HepG2 (cell line): ENCODE measurements around the gene KCTD18. TPM values are rescaled to one million over a fixed set of nuclear protein-coding genes. Genes with fewer than 3 reads are reported as not detected.

Experiments
- ATF7 ChIP-seq, 2 experiments: fragments of 450-650 bp in 1 of 2; sonication (generic) in 1 of 2; formaldehyde crosslinking in 1 of 2; IDR thresholded peaks; 2 replicates each; pipeline versions ENCODE4 v1.4.0 to v1.6.1; 2016 to 2020; ENCODE audit warnings: antibody characterized with exemption in 1 of 2, mild to moderate bottlenecking in 1 of 2, missing genetic modification reagents in 1 of 2
- ATF7-NPFF ChIP-seq: sonication (generic); formaldehyde crosslinking; IDR thresholded peaks from 2 replicates; pipeline ENCODE4 v1.8.1; 2023; ENCODE audit warnings: mild to moderate bottlenecking, low read depth, missing genetic modification reagents, moderate library complexity
- CBFB ChIP-seq: sonication (generic); formaldehyde crosslinking; IDR thresholded peaks from 2 replicates; pipeline ENCODE4 v1.4.0; 2020; ENCODE audit warnings: missing genetic modification reagents
- FOXA3 ChIP-seq: IDR thresholded peaks from 2 replicates; pipeline ENCODE4 v1.6.1; 2016; ENCODE audit warnings: missing genetic modification reagents, missing compliant biosample characterization
- HIC2 ChIP-seq: sonication (generic); formaldehyde crosslinking; IDR thresholded peaks from 2 replicates; pipeline ENCODE4 v1.9.0; 2022; ENCODE audit warnings: low read depth, missing genetic modification reagents
- HMG20A ChIP-seq: IDR thresholded peaks from 2 replicates; pipeline ENCODE4 v1.6.1; 2016; ENCODE audit warnings: borderline replicate concordance
- MEIS1 ChIP-seq: sonication (generic); formaldehyde crosslinking; IDR thresholded peaks from 2 replicates; pipeline ENCODE4 v1.9.0; 2021; ENCODE audit warnings: mild to moderate bottlenecking, missing genetic modification reagents, moderate library complexity, borderline replicate concordance
- SAFB2 ChIP-seq: sonication (generic); formaldehyde crosslinking; IDR thresholded peaks from 2 replicates; pipeline ENCODE4 v1.5.1; 2020; ENCODE audit warnings: missing genetic modification reagents, low read depth, mild to moderate bottlenecking, borderline replicate concordance
- SIN3B ChIP-seq: fragments of 150-350 bp; IDR thresholded peaks from 2 replicates; pipeline ENCODE4 v1.6.1; 2014; ENCODE audit warnings: low read length
- SIX1 ChIP-seq: sonication (generic); formaldehyde crosslinking; IDR thresholded peaks from 2 replicates; pipeline ENCODE4 v1.4.0; 2020; ENCODE audit warnings: missing genetic modification reagents, borderline replicate concordance
- SP2 ChIP-seq: sonication (generic); formaldehyde crosslinking; IDR thresholded peaks from 2 replicates; pipeline ENCODE4 v1.5.1; 2020; ENCODE audit warnings: mild to moderate bottlenecking, missing genetic modification reagents
- ZBTB3 ChIP-seq: sonication (generic); formaldehyde crosslinking; IDR thresholded peaks from 2 replicates; pipeline ENCODE4 v1.4.0; 2020; ENCODE audit warnings: low read depth, mild to moderate bottlenecking, moderate library complexity, missing genetic modification reagents, borderline replicate concordance
- ZFP82 ChIP-seq: sonication (generic); formaldehyde crosslinking; IDR thresholded peaks from 2 replicates; pipeline ENCODE4 v1.5.1; 2020; ENCODE audit warnings: mild to moderate bottlenecking, missing genetic modification reagents, borderline replicate concordance
- ZNF512 ChIP-seq: sonication (generic); formaldehyde crosslinking; IDR thresholded peaks from 2 replicates; pipeline ENCODE4 v1.4.0; 2020; ENCODE audit warnings: mild to moderate bottlenecking, missing genetic modification reagents
- ZNF619 ChIP-seq: sonication (generic); formaldehyde crosslinking; IDR thresholded peaks from 2 replicates; pipeline ENCODE4 v1.4.0; 2020; ENCODE audit warnings: mild to moderate bottlenecking, missing genetic modification reagents
- ZNF639 ChIP-seq: conservative IDR thresholded peaks from 2 replicates; pipeline ENCODE4 v1.6.1; 2018; ENCODE audit warnings: missing genetic modification reagents
- polyA plus RNA-seq, 8 experiments: library from polyadenylated mRNA; depleted of rRNA in 3 of 8; stranded (reverse) in 7 of 8; unstranded in 1 of 8; fragments of >200 nt; fragmentation: Illumina TruSeq in 4 of 8; extraction: Trizol in 4 of 8; gene quantifications; 2 replicates each; pipeline versions ENCODE4 v1.2.1 to v1.2.3, GENCODE V29; 2011 to 2016; ENCODE audit warnings: low read depth in 4 of 8, missing spikeins in 1 of 8, mixed read lengths in 1 of 8; ENCODE audit not compliant: insufficient read depth in 1 of 8
- total RNA-seq, 5 experiments: library from RNA; depleted of rRNA; stranded (reverse); fragments of >200 nt; fragmentation: Illumina TruSeq; extraction: Trizol; gene quantifications; 2 replicates each; pipeline ENCODE4 v1.2.3, GENCODE V29; 2016; ENCODE audit warnings: low read depth in 1 of 5
- TF ChIP-seq, protein P1 (sequence below): sonication (generic); formaldehyde crosslinking; IDR thresholded peaks from 2 replicates; pipeline ENCODE4; 2020; ENCODE audit warnings: missing genetic modification reagents, mild to moderate bottlenecking, borderline replicate concordance
- TF ChIP-seq, protein P2 (sequence below): sonication (generic); formaldehyde crosslinking; IDR thresholded peaks from 2 replicates; pipeline ENCODE4 v1.5.1; 2020; ENCODE audit warnings: missing genetic modification reagents, mild to moderate bottlenecking, borderline replicate concordance

KCTD18 gene
- total and polyA plus RNA-seq, 2 of the 13 experiments (the other 11 are each of a cell fraction or from before 2014, with no cell fraction given) = 2.2 to 7.1 TPM

DNA sequence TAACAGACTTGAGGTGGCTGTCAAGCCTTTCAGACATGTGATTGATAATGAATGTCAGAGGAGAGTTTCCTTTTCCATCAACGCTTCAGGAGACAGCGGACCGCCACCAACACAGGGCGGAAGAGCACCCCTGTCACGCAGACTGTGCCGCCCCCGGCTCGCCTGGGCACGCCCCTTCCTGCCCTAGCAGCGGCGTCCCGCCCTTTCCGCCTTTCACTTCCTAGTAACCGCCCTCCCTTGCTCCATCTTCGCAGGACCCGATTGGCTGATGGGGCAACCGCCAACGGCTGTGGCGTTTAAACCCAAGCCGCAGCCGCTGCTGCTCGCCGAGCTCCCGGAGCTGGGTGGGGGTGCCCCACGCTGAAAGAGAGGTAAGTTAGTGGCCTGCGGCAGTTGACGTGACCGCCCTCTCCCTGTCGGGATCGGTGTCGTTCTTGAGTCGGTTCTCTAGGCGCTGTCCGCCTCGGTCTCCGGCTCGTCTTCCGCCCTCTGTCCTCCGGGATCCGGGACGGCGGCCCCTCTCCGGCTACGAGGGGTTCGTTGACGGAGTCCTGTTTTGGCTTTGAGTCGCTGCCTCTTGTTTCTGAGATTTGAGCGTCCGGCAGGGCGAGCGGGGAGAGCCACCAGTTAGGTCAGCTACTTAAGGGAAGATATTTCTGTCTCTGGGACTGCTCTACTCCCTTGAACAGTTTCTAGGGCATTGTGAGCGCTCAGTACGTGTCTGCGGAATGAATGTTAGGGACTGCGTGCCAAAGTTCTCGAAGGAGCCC lies 16.2 kb upstream of the KCTD18 start, which contains the start of gene SGO2 (continued):
- TF ChIP-seq CBFB (CRISPR knock-in tag) (peak; percentile 89), SP2 (CRISPR knock-in tag) (peak; percentile 96), ZFP82 (CRISPR knock-in tag) (no peak), ATF7-NPFF (CRISPR knock-in tag) (peak; percentile 99), ATF7 (IDR thresholded peaks at IDR 0.05) (no peak), ATF7 (CRISPR knock-in tag; IDR thresholded peaks at IDR 0.05) (no peak; the same call in none of the 2 replicates), HIC2 (CRISPR knock-in tag) (0 out of 2 replicates have a peak, but pooled peaks have one; percentile 57), MEIS1 (CRISPR knock-in tag) (peak; percentile 88; the same call in 1 of the 2 replicates), ZNF512 (CRISPR knock-in tag) (no peak), FOXA3 (CRISPR knock-in tag) (peak; percentile 72), SIN3B (peak; percentile 95), SIX1 (CRISPR knock-in tag) (0 out of 2 replicates have a peak, but pooled peaks have one; percentile 10), ZNF619 (CRISPR knock-in tag) (0 out of 2 replicates have a peak, but pooled peaks have one; percentile 65), ZBTB3 (CRISPR knock-in tag) (0 out of 2 replicates have a peak, but pooled peaks have one; percentile 70), ZNF639 (CRISPR knock-in tag) (no peak; the same call in 1 of the 2 replicates), HMG20A (CRISPR knock-in tag) (no peak), SAFB2 (CRISPR knock-in tag) (no peak)
- TF ChIP-seq, protein P1, sequence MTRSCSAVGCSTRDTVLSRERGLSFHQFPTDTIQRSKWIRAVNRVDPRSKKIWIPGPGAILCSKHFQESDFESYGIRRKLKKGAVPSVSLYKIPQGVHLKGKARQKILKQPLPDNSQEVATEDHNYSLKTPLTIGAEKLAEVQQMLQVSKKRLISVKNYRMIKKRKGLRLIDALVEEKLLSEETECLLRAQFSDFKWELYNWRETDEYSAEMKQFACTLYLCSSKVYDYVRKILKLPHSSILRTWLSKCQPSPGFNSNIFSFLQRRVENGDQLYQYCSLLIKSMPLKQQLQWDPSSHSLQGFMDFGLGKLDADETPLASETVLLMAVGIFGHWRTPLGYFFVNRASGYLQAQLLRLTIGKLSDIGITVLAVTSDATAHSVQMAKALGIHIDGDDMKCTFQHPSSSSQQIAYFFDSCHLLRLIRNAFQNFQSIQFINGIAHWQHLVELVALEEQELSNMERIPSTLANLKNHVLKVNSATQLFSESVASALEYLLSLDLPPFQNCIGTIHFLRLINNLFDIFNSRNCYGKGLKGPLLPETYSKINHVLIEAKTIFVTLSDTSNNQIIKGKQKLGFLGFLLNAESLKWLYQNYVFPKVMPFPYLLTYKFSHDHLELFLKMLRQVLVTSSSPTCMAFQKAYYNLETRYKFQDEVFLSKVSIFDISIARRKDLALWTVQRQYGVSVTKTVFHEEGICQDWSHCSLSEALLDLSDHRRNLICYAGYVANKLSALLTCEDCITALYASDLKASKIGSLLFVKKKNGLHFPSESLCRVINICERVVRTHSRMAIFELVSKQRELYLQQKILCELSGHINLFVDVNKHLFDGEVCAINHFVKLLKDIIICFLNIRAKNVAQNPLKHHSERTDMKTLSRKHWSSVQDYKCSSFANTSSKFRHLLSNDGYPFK (CRISPR knock-in tag) = peak; percentile 92; the same call in 1 of the 2 replicates
- TF ChIP-seq, protein P2, sequence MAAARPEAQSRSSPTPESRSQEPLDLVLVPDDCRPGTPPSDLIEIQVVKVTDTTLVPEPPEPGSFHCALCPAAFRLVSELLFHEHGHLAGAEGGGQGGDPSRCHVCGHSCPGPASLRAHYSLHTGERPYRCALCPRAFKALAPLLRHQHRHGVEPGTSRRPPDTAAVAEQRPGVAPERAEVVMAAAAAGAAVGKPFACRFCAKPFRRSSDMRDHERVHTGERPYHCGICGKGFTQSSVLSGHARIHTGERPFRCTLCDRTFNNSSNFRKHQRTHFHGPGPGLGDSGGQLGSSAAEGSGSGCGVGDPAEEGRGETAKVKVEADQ (CRISPR knock-in tag) = peak; percentile 99
